Activated CD4-positive, CD25-positive, alpha-beta regulatory T cell (primary cell): Measurements from ENCODE around the gene RCAN2.

Experiments
- DNase-seq, 4 experiments: peaks; one replicate each; lab custom pipeline; 2025; lab: John Stamatoyannopoulos, UW

Gene RCAN2

GRCh38 chr6:46254331-46254730, 236.9 kb downstream of the RCAN2 start:
- DNase-seq: no peak

GRCh38 chr6:46251583-46252339, 239.5 kb downstream of the RCAN2 start:
- DNase-seq: no peak

- DNase-seq: no peak
Measured at GRCh38 chr6:46248143-46248542, 243.1 kb downstream of the RCAN2 start.

- DNase-seq: no peak
Measured at GRCh38 chr6:46246727-46247126, 244.5 kb downstream of the RCAN2 start.

- no peak for DNase-seq
Measured at GRCh38 chr6:46246081-46246480, 245.2 kb downstream of the RCAN2 start.

- no peak for DNase-seq
Measured at GRCh38 chr6:46244670-46245069, 246.6 kb downstream of the RCAN2 start.

- DNase-seq: no peak
Measured at GRCh38 chr6:46243754-46244153, 247.5 kb downstream of the RCAN2 start.

- no peak for DNase-seq
Measured at GRCh38 chr6:46242921-46243320, 248.3 kb downstream of the RCAN2 start.

- DNase-seq: no peak
Measured at GRCh38 chr6:46240866-46241565, 250.2 kb downstream of the RCAN2 start.

- DNase-seq: no peak
Measured at GRCh38 chr6:46236752-46237151, 254.5 kb downstream of the RCAN2 start.

- no peak for DNase-seq
Measured at GRCh38 chr6:46235242-46235641, 256.0 kb downstream of the RCAN2 start.

GRCh38 chr6:46234700-46235099, 256.5 kb downstream of the RCAN2 start:
- no peak for DNase-seq

GRCh38 chr6:46234156-46234556, 257.1 kb downstream of the RCAN2 start:
- DNase-seq: no peak

- DNase-seq: no peak
Measured at GRCh38 chr6:46233129-46233528, 258.1 kb downstream of the RCAN2 start.

GRCh38 chr6:46222286-46222685, 269.0 kb downstream of the RCAN2 start:
- no peak for DNase-seq

GRCh38 chr6:46221222-46221793, 269.9 kb downstream of the RCAN2 start:
- no peak for DNase-seq

GRCh38 chr6:46220352-46221221, 270.7 kb downstream of the RCAN2 start:
- no peak for DNase-seq

GRCh38 chr6:46219661-46220060, 271.6 kb downstream of the RCAN2 start:
- no peak for DNase-seq

GRCh38 chr6:46218457-46218856, 272.8 kb downstream of the RCAN2 start:
- DNase-seq: no peak

GRCh38 chr6:46217671-46218131, 273.5 kb downstream of the RCAN2 start:
- DNase-seq: no peak

- DNase-seq: no peak
Measured at GRCh38 chr6:46216879-46217278, 274.4 kb downstream of the RCAN2 start.

- DNase-seq: no peak
Measured at GRCh38 chr6:46215777-46216176, 275.5 kb downstream of the RCAN2 start.
